B cell (primary cell): ENCODE data around the gene CSF1. TPM values are rescaled to one million over a fixed set of nuclear protein-coding genes. Genes with fewer than 3 reads are reported as not detected.

Source experiments
- ATAC-seq: fragments of 200-7000 bp; cut with Tn5 transposase; one replicate; pipeline ENCODE4 v1.10.0; 2021; ENCODE audit warnings: low read depth, mild to moderate bottlenecking, moderate number of reproducible peaks, moderate library complexity
- CTCF ChIA-PET: fragments of 350-600 bp; sonication (Branson Sonifier 250); formaldehyde crosslinking; loops from one replicate; lab custom pipeline; 2021; ENCODE audit warnings: antibody characterized with exemption, inconsistent platforms; lab: Charles Lee
- POLR2A ChIA-PET: fragments of 350-600 bp; sonication (Branson Sonifier 250); formaldehyde crosslinking; loops from one replicate; lab custom pipeline; 2021; ENCODE audit warnings: antibody characterized with exemption; lab: Charles Lee
- DNase-seq: peaks from one replicate; pipeline ENCODE4 v3.0.0; 2013
- H2AFZ ChIP-seq: 2 replicates; pipeline ENCODE4 v1.6.1; 2012; ENCODE audit warnings: mild to moderate bottlenecking, low read depth, low read length; ENCODE audit not compliant: insufficient read depth, poor library complexity, severe bottlenecking
- H3K27ac ChIP-seq, 2 donors: 1 replicate in 1 of 2; 2 replicates in 1 of 2; pipeline ENCODE4 v1.5.1; 2012 to 2013; ENCODE audit warnings: low read length in 2 of 2, mild to moderate bottlenecking in 2 of 2, moderate library complexity in 1 of 2
- H3K27me3 ChIP-seq, 4 experiments: fragments of 200-600 bp in 1 of 4; sonication (generic) in 1 of 4; replicated peaks in 1 of 4; 1 replicate in 2 of 4; 2 replicates in 2 of 4; pipeline versions ENCODE4 v1.6.1 to v1.7.0; 2013 to 2016; ENCODE audit warnings: low read length in 3 of 4, mild to moderate bottlenecking in 2 of 4, mixed read lengths in 1 of 4, moderate library complexity in 1 of 4; ENCODE audit not compliant: insufficient read depth in 4 of 4, control insufficient read depth in 3 of 4; ENCODE audit errors: control extremely low read depth in 1 of 4
- H3K36me3 ChIP-seq, 2 experiments: replicated peaks in 1 of 2; 1 replicate in 1 of 2; 2 replicates in 1 of 2; pipeline versions ENCODE4 v1.6.1 to v1.7.1; 2013; ENCODE audit warnings: low read length in 1 of 2; ENCODE audit not compliant: insufficient read depth in 2 of 2, control insufficient read depth in 1 of 2; ENCODE audit errors: control extremely low read depth in 1 of 2, extremely low read depth in 1 of 2
- H3K4me1 ChIP-seq, 2 donors: fragments of 200-600 bp in 1 of 2; sonication (generic) in 1 of 2; 1 replicate in 1 of 2; 2 replicates in 1 of 2; pipeline versions ENCODE4 v1.5.1 to v1.6.1; 2013 to 2017; ENCODE audit warnings: low read length in 2 of 2; ENCODE audit not compliant: control insufficient read depth in 2 of 2, insufficient read depth in 2 of 2
- H3K4me2 ChIP-seq: replicated peaks from 2 replicates; pipeline ENCODE3; 2012; ENCODE audit warnings: mild to moderate bottlenecking, low read depth, low read length; ENCODE audit not compliant: poor library complexity, severe bottlenecking
- H3K4me3 ChIP-seq, 5 experiments: fragments of 200-600 bp in 1 of 5; sonication (generic) in 1 of 5; 1 replicate in 3 of 5; 2 replicates in 2 of 5; pipeline versions ENCODE4 v1.5.1 to v1.7.0; 2011 to 2016; ENCODE audit warnings: low read length in 4 of 5, mild to moderate bottlenecking in 4 of 5, low read depth in 2 of 5, control low read depth in 1 of 5, moderate library complexity in 1 of 5; ENCODE audit not compliant: insufficient read depth in 1 of 5; ENCODE audit errors: control extremely low read depth in 1 of 5, extremely low read depth in 1 of 5
- H3K79me2 ChIP-seq: fragments of 200-600 bp; sonication (generic); one replicate; pipeline ENCODE4 v1.6.0; 2016; ENCODE audit warnings: low read length; ENCODE audit not compliant: control insufficient read depth, insufficient read depth
- H3K9ac ChIP-seq: fragments of 200-600 bp; sonication (generic); 2 replicates; pipeline ENCODE4 v1.6.1; 2017; ENCODE audit warnings: mild to moderate bottlenecking, low read length, moderate library complexity
- H3K9me3 ChIP-seq, 3 donors: one replicate each; pipeline versions ENCODE4 v1.6.1 to v1.7.1; 2013; ENCODE audit warnings: low read length in 2 of 3; ENCODE audit not compliant: control insufficient read depth in 2 of 3, insufficient read depth in 1 of 3; ENCODE audit errors: control extremely low read depth in 1 of 3
- H4K20me1 ChIP-seq: 2 replicates; pipeline ENCODE4 v1.6.0; 2012; ENCODE audit warnings: mild to moderate bottlenecking, low read length; ENCODE audit not compliant: insufficient read depth, control insufficient read depth, poor library complexity, severe bottlenecking
- H3K27ac Mint-ChIP-seq: one replicate; pipeline ENCODE4 v1.8.0; 2021; ENCODE audit warnings: mixed read lengths
- H3K27me3 Mint-ChIP-seq: one replicate; pipeline ENCODE4 v1.8.0; 2021; ENCODE audit warnings: mixed read lengths
- H3K4me1 Mint-ChIP-seq: one replicate; pipeline ENCODE4 v1.8.0; 2021; ENCODE audit warnings: mixed read lengths
- H3K4me3 Mint-ChIP-seq: one replicate; pipeline ENCODE4 v1.8.0; 2021; ENCODE audit warnings: mixed read lengths
- H3K9me3 Mint-ChIP-seq: one replicate; pipeline ENCODE4 v1.8.0; 2022; ENCODE audit warnings: mixed read lengths; ENCODE audit not compliant: insufficient read depth
- EZH2 ChIP-seq: IDR thresholded peaks from 2 replicates; pipeline ENCODE4 v1.6.1; 2012; ENCODE audit warnings: borderline replicate concordance, low read depth, mild to moderate bottlenecking, moderate library complexity, low read length; ENCODE audit not compliant: insufficient read depth, poor library complexity, severe bottlenecking
- WGBS: methylation state at CpG from one replicate; pipeline ENCODE4 v1.1.5; 2013; ENCODE audit warnings: missing lambda C conversion rate; ENCODE audit not compliant: insufficient coverage; 5-methylcytosine and 5-hydroxymethylcytosine counted together
- intact Hi-C: fragments of 100-400 bp; cut with micrococcal nuclease; formaldehyde crosslinking; loops from one replicate; pipeline ENCODE4 v1.10.0; 2022
- polyA plus RNA-seq: library from polyadenylated mRNA; depleted of rRNA; stranded (reverse); fragments of >200 nt; gene quantifications from 2 replicates; pipeline ENCODE4 v1.2.3, GENCODE V29; 2012
- total RNA-seq, 2 donors: library from RNA; stranded (reverse); fragments of 120-200 nt in 1 of 2; gene quantifications; 1 replicate in 1 of 2; 2 replicates in 1 of 2; pipeline versions ENCODE4 v1.2.3 to v1.2.4, GENCODE V29; 2013 to 2022
- TF ChIP-seq, protein P1 (sequence below): fragments of 200-600 bp; IDR thresholded peaks from one replicate; pipeline ENCODE4 v1.8.0; 2022; ENCODE audit warnings: antibody characterized with exemption, mild to moderate bottlenecking

CSF1 gene
- total and polyA plus RNA-seq, 2 donors (not counting 1 experiment from before 2014, with no cell fraction given): 0.55 to 4.2 TPM

DNA sequence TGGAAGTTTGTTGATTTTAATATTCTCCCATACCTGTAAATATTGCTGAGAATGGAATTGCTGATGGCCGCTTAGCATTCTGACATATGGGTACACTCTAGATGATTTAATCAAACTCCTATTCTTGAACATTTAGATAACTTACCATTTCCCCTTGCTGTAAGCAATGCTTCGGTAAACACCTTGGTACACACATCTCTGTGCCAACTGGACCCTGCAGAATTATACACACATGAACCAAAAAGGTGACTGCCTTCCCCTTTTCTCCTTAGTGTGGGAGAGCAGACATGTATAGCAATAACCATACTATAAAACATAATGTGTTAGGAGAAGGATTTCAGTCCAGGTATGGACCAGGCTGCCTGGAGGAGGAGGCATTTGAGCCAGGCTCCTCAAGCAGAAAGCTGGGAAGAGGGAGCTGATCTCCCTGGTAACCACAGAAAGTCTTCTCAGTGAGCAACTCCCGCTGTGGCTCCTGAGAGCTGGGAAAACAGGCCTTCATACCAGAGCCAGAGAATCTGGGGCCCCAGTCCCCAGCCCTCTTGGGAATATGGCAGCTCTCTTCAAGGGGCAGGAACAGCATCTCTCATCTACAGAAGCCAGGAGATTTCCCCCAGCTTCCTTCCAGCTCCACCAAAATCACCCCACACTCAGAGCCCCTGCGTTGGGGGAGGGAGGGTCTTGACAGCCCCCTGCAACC, 33.9 kb upstream of the CSF1 start:
- H2AFZ ChIP-seq: no peak overlapping the region
- H3K4me1 Mint-ChIP-seq: peaks cover 20% of the 10 kb centered on the region
- CTCF ChIA-PET: interaction anchor here (1.7 kb wide), 1 partner anchor 11 kb away, joined by 7 read pairs; no protein-coding TSS in a partner anchor

More for the DNA sequence above, 33.9 kb upstream of the CSF1 start:
- Mint-ChIP-seq H3K9me3 (no peaks in the 10 kb centered on the region), H3K27me3 (peaks cover 28% of the 10 kb centered on the region), H3K4me3 (peak overlapping the region; percentile 20), H3K27ac (no peak overlapping the region)
- TF ChIP-seq, protein P1, sequence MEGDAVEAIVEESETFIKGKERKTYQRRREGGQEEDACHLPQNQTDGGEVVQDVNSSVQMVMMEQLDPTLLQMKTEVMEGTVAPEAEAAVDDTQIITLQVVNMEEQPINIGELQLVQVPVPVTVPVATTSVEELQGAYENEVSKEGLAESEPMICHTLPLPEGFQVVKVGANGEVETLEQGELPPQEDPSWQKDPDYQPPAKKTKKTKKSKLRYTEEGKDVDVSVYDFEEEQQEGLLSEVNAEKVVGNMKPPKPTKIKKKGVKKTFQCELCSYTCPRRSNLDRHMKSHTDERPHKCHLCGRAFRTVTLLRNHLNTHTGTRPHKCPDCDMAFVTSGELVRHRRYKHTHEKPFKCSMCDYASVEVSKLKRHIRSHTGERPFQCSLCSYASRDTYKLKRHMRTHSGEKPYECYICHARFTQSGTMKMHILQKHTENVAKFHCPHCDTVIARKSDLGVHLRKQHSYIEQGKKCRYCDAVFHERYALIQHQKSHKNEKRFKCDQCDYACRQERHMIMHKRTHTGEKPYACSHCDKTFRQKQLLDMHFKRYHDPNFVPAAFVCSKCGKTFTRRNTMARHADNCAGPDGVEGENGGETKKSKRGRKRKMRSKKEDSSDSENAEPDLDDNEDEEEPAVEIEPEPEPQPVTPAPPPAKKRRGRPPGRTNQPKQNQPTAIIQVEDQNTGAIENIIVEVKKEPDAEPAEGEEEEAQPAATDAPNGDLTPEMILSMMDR: no peak
- TF ChIP-seq EZH2: no peak
- intact Hi-C loops: loop anchor here (2.0 kb wide), 1 partner anchor 30 kb away; no protein-coding TSS in a partner anchor
- no peak overlapping the region for H3K27ac ChIP-seq
- H3K36me3 ChIP-seq: no peaks in the 10 kb centered on the region
- 78% methylated on average over 1 of the region's 4 CpGs for WGBS
- H3K4me2 ChIP-seq: peak overlapping the region; percentile 34
- peaks cover 0 to 24% (median 12%) of the 10 kb centered on the region in 4 experiments for H3K27me3 ChIP-seq
- ATAC-seq (no peak), DNase-seq (no peak)
- H3K79me2 ChIP-seq: no peaks in the 10 kb centered on the region
- H4K20me1 ChIP-seq: no peaks in the 10 kb centered on the region
- no peak overlapping the region for H3K4me3 ChIP-seq
- H3K9ac ChIP-seq: no peak overlapping the region
- peaks cover 20% of the 10 kb centered on the region in 2 donors for H3K4me1 ChIP-seq
- H3K9me3 ChIP-seq: no peaks in the 10 kb centered on the region
- POLR2A ChIA-PET: interaction anchor here (0.6 kb wide), 1 partner anchor 523 kb away, joined by 5 read pairs; no protein-coding TSS in a partner anchor
